Keratinocyte (primary cell): ENCODE results near the gene NUP210. TPM values are rescaled to one million over a fixed set of nuclear protein-coding genes. Genes with fewer than 3 reads are reported as not detected.

ENCODE experiments used
- DNase-seq: peaks from one replicate; pipeline ENCODE4 v3.0.0-alpha.2; 2011; ENCODE audit warnings: low read depth, missing footprints, low spot score
- FAIRE-seq: peaks from 2 replicates; lab custom pipeline; 2011; peaks lifted over from hg19 to GRCh38; lab: Jason Lieb, UNC
- H2AFZ ChIP-seq: 2 replicates; pipeline ENCODE4 v1.6.0; 2012; ENCODE audit warnings: low read length, control low read depth, inconsistent platforms; ENCODE audit not compliant: control insufficient read depth
- H3K27ac ChIP-seq: 2 replicates; pipeline ENCODE4 v1.5.1; 2011; ENCODE audit warnings: low read length; ENCODE audit not compliant: control insufficient read depth, insufficient read depth
- H3K27me3 ChIP-seq: 3 replicates; pipeline ENCODE4 v1.6.0; 2011; ENCODE audit warnings: low read length; ENCODE audit not compliant: control insufficient read depth, insufficient read depth; ENCODE audit errors: extremely low read depth
- H3K36me3 ChIP-seq, 2 experiments: 2 replicates in 1 of 2; 3 replicates in 1 of 2; pipeline ENCODE4 v1.5.1; 2011; ENCODE audit warnings: low read length in 2 of 2, mild to moderate bottlenecking in 1 of 2; ENCODE audit not compliant: control insufficient read depth in 2 of 2, insufficient read depth in 2 of 2; ENCODE audit errors: extremely low read depth in 1 of 2
- H3K4me1 ChIP-seq: 3 replicates; pipeline ENCODE4 v1.5.1; 2011; ENCODE audit warnings: low read length; ENCODE audit not compliant: control insufficient read depth, insufficient read depth; ENCODE audit errors: extremely low read depth
- H3K4me2 ChIP-seq: 3 replicates; pipeline ENCODE4 v1.6.0; 2011; ENCODE audit warnings: low read depth, low read length; ENCODE audit not compliant: control insufficient read depth, insufficient read depth; ENCODE audit errors: extremely low read depth
- H3K4me3 ChIP-seq, 3 experiments: fragments of 200-600 bp in 1 of 3; sonication (generic) in 1 of 3; 2 replicates in 2 of 3; 3 replicates in 1 of 3; pipeline ENCODE4 v1.5.1; 2011 to 2016; ENCODE audit warnings: low read length in 3 of 3, mild to moderate bottlenecking in 3 of 3, control low read depth in 2 of 3, inconsistent platforms in 1 of 3, low read depth in 1 of 3, mixed read lengths in 1 of 3, mixed run types in 1 of 3, moderate library complexity in 1 of 3; ENCODE audit not compliant: control insufficient read depth in 2 of 3, insufficient read depth in 2 of 3; ENCODE audit errors: extremely low read depth in 1 of 3
- H3K79me2 ChIP-seq: 2 replicates; pipeline ENCODE4 v1.6.0; 2012; ENCODE audit warnings: low read length; ENCODE audit not compliant: control insufficient read depth, insufficient read depth
- H3K9ac ChIP-seq: 3 replicates; pipeline ENCODE4 v1.6.0; 2011; ENCODE audit warnings: low read length; ENCODE audit not compliant: control insufficient read depth, insufficient read depth; ENCODE audit errors: extremely low read depth
- H3K9me1 ChIP-seq: 3 replicates; pipeline ENCODE4 v1.6.0; 2011; ENCODE audit warnings: low read length; ENCODE audit not compliant: control insufficient read depth, insufficient read depth; ENCODE audit errors: extremely low read depth
- H3K9me3 ChIP-seq: 2 replicates; pipeline ENCODE4 v1.5.1; 2012; ENCODE audit warnings: low read depth, low read length; ENCODE audit not compliant: control insufficient read depth
- H4K20me1 ChIP-seq: 3 replicates; pipeline ENCODE4 v1.6.0; 2011; ENCODE audit warnings: low read length; ENCODE audit not compliant: control insufficient read depth, insufficient read depth; ENCODE audit errors: extremely low read depth
- EZH2 ChIP-seq: IDR thresholded peaks from one replicate; pipeline ENCODE4 v1.6.1; 2012; ENCODE audit warnings: inconsistent platforms, mild to moderate bottlenecking, low read length, moderate library complexity
- dilution Hi-C: fragments of 300-500 bp; cut with MboI; formaldehyde crosslinking; loops from one replicate; pipeline ENCODE4 v1.7.0; 2020; ENCODE audit warnings: low sequenced_read_pairs; ENCODE audit not compliant: extremely low pct_ligation_motif_present
- polyA plus RNA-seq, 5 experiments: library from polyadenylated mRNA; depleted of rRNA in 3 of 5; stranded (reverse) in 3 of 5; stranded (forward) in 1 of 5; unstranded in 1 of 5; fragments of >200 nt; gene quantifications; 1 replicate in 1 of 5; 2 replicates in 3 of 5; 3 replicates in 1 of 5; pipeline versions ENCODE4 v1.2.1 to v1.2.3, GENCODE V29; 2011 to 2012; ENCODE audit warnings: missing spikeins in 2 of 5, low read depth in 1 of 5, low replicate concordance in 1 of 5
- TF ChIP-seq, protein P1 (sequence below), 3 experiments: IDR thresholded peaks in 1 of 3; conservative IDR thresholded peaks in 1 of 3; optimal IDR thresholded peaks in 1 of 3; 2 replicates in 2 of 3; 3 replicates in 1 of 3; pipeline versions ENCODE3 to v1.5.1; 2011; ENCODE audit warnings: low read length in 3 of 3, mild to moderate bottlenecking in 3 of 3, moderate library complexity in 2 of 3, control low read depth in 1 of 3, inconsistent platforms in 1 of 3; ENCODE audit not compliant: insufficient read depth in 2 of 3; ENCODE audit errors: extremely low read depth in 1 of 3

Gene NUP210
- polyA plus RNA-seq, 1 donor (not counting 4 experiments of a cell fraction or from before 2014, with no cell fraction given) = 0.01 TPM

DNA sequence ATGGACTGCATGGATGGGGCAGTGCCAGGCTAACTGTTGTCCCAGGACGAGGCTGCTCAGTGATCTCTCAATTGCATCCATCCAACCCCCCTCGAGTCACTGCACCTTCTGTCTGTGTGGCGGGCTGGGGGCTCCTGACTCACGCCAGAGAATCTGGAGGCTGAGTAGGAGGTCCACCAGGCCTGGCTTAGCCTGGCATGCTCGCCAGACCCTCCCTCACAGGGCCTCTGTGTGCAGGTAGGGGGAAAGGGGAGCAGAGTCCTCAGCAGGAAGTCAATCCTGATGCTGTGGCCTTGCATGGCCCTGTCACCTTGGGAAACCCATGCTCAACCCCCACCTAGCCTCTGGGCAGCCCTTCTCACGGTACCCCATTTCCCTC is 140.6 kb downstream of the NUP210 start:
- peaks cover 47% of the 10 kb centered on the region for H3K27me3 ChIP-seq

DNA sequence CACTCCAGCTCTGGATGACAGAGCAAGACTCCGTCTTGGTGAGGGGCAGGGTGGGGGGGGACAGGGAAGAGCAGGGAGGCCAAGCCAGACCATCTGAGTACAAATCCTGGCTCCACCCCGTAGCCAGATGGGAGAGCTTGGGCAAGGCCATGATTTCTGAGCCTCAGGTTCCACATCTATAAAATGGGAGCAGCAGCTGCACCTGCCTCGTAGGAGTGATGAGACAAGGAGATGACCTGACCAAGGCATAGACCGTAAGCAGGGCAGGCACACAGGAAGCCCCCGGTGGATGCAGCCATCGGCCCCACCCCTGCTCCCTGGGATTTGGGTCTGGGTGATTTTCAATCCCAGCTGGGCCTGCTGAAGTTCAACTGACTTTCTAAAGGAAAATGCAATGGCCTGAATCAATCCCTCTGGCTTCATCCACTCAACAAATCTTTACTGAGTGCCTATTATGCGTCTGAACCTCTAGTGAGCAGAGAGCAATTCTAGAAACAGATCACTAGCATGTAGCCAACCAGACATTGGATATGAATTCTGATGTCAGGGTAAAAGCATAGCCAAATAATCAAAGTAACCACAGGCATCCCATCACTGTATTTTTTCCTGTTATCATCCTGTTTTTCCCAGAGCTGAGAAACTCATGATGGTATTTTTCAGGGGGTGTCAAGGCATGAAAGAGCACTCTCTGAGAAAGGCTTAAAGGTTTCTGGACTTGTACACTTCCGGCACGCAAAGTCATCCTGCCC is 141.2 kb downstream of the NUP210 start:
- H3K9me3 ChIP-seq = peaks cover 2% of the 10 kb centered on the region
- no peak for DNase-seq
- no peaks in the 10 kb centered on the region for H3K4me1 ChIP-seq
- H3K79me2 ChIP-seq = no peaks in the 10 kb centered on the region
- H4K20me1 ChIP-seq = no peaks in the 10 kb centered on the region
- no peaks in the 10 kb centered on the region for H3K36me3 ChIP-seq
- H3K27me3 ChIP-seq = peaks cover 41% of the 10 kb centered on the region
- no peak for TF ChIP-seq EZH2
- TF ChIP-seq, protein P1, sequence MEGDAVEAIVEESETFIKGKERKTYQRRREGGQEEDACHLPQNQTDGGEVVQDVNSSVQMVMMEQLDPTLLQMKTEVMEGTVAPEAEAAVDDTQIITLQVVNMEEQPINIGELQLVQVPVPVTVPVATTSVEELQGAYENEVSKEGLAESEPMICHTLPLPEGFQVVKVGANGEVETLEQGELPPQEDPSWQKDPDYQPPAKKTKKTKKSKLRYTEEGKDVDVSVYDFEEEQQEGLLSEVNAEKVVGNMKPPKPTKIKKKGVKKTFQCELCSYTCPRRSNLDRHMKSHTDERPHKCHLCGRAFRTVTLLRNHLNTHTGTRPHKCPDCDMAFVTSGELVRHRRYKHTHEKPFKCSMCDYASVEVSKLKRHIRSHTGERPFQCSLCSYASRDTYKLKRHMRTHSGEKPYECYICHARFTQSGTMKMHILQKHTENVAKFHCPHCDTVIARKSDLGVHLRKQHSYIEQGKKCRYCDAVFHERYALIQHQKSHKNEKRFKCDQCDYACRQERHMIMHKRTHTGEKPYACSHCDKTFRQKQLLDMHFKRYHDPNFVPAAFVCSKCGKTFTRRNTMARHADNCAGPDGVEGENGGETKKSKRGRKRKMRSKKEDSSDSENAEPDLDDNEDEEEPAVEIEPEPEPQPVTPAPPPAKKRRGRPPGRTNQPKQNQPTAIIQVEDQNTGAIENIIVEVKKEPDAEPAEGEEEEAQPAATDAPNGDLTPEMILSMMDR (optimal IDR thresholded peaks at IDR 0.05 in 1 of 3, IDR thresholded peaks at IDR 0.05 in 1 of 3, conservative IDR thresholded peaks at IDR 0.05 in 1 of 3; ENCODE audit: extremely low read depth in 1 of 3, insufficient read depth in 2 of 3, low read length in 3 of 3) = no peak
- H3K27ac ChIP-seq = no peak overlapping the region
- H2AFZ ChIP-seq = no peak overlapping the region
- no peak overlapping the region for H3K9ac ChIP-seq
- no peak overlapping the region for H3K4me2 ChIP-seq
- dilution Hi-C loops = no loop called here
- H3K9me1 ChIP-seq = no peaks in the 10 kb centered on the region
- no peak overlapping the region for H3K4me3 ChIP-seq
- FAIRE-seq = no peak

More for the DNA sequence above, 140.6 kb downstream of the NUP210 start:
- H3K4me3 ChIP-seq = no peak overlapping the region
- no peak overlapping the region for H3K27ac ChIP-seq
- H3K9me3 ChIP-seq = peaks cover 4% of the 10 kb centered on the region
- DNase-seq (no peak), FAIRE-seq (no peak)
- no peak overlapping the region for H3K9ac ChIP-seq
- dilution Hi-C loops = no loop called here
- no peak overlapping the region for H2AFZ ChIP-seq
- no peaks in the 10 kb centered on the region for H3K4me1 ChIP-seq
- no peaks in the 10 kb centered on the region for H4K20me1 ChIP-seq
- H3K4me2 ChIP-seq = no peak overlapping the region
- no peaks in the 10 kb centered on the region for H3K36me3 ChIP-seq
- H3K9me1 ChIP-seq = no peaks in the 10 kb centered on the region
- no peaks in the 10 kb centered on the region for H3K79me2 ChIP-seq
- no peak for TF ChIP-seq EZH2
- TF ChIP-seq, protein P1 (optimal IDR thresholded peaks at IDR 0.05 in 1 of 3, IDR thresholded peaks at IDR 0.05 in 1 of 3, conservative IDR thresholded peaks at IDR 0.05 in 1 of 3; ENCODE audit: extremely low read depth in 1 of 3, insufficient read depth in 2 of 3, low read length in 3 of 3) = no peak
